Testis (tissue), 3 donors: ENCODE measurements around the gene GMPPB. TPM values are rescaled to one million over a fixed set of nuclear protein-coding genes. Genes with fewer than 3 reads are reported as not detected.

Experiments
- DNase-seq: peaks from one replicate; pipeline ENCODE4 v3.0.0-alpha.2; 2019
- H3K27ac ChIP-seq, 2 donors: fragments of 200-600 bp; sonication (generic); one replicate each; pipeline ENCODE4 v1.5.1; 2019
- H3K27me3 ChIP-seq: fragments of 200-600 bp; sonication (generic); one replicate; pipeline ENCODE4 v1.5.1; 2019
- H3K36me3 ChIP-seq: fragments of 200-600 bp; sonication (generic); one replicate; pipeline ENCODE4 v1.5.1; 2017; ENCODE audit warnings: low read depth; ENCODE audit errors: missing control alignments
- H3K4me1 ChIP-seq: fragments of 200-600 bp; sonication (generic); one replicate; pipeline ENCODE4 v1.5.1; 2019
- H3K4me3 ChIP-seq, 2 donors: fragments of 200-600 bp; sonication (generic); one replicate each; pipeline ENCODE4 v1.5.1; 2017 to 2019
- H3K9me3 ChIP-seq: fragments of 200-600 bp; sonication (generic); one replicate; pipeline ENCODE4 v1.5.1; 2017
- POLR2A ChIP-seq: fragments of 450-650 bp; IDR thresholded peaks from one replicate; pipeline ENCODE4 v1.6.1; 2017; ENCODE audit warnings: antibody characterized with exemption, mild to moderate bottlenecking, moderate library complexity
- WGBS, 2 donors: methylation state at CpG; one replicate each; pipeline ENCODE4 v1.1.5; 2018; 5-methylcytosine and 5-hydroxymethylcytosine counted together
- intact Hi-C: fragments of 100-400 bp; cut with DNase I; formaldehyde crosslinking; loops from one replicate; pipeline ENCODE4 v1.15.1; 2023; ENCODE audit warnings: low total_unique reads
- polyA plus RNA-seq: library from polyadenylated mRNA; stranded (reverse); fragments of 350-450 nt; fragmentation: Illumina TruSeq; extraction: RNeasy Lipid Tissue Mini Kit (QIAGEN cat#74804); gene quantifications from one replicate; pipeline ENCODE4 v1.2.3, GENCODE V29; 2014; ENCODE audit warnings: low read depth, low replicate concordance; ENCODE audit not compliant: insufficient read depth
- total RNA-seq, 2 donors: library from RNA; depleted of rRNA; stranded (reverse); fragments of >200 nt; gene quantifications; one replicate each; pipeline ENCODE4 v1.2.3, GENCODE V29; 2016
- TF ChIP-seq, protein P1 (sequence below), 3 experiments: fragments of 450-650 bp in 2 of 3; fragments of 200-600 bp in 1 of 3; sonication (generic) in 1 of 3; IDR thresholded peaks; one replicate each; pipeline ENCODE4 v1.5.1; 2016 to 2019; ENCODE audit warnings: antibody characterized with exemption in 3 of 3, mild to moderate bottlenecking in 2 of 3, moderate library complexity in 1 of 3

Gene GMPPB
- total and polyA plus RNA-seq, 3 donors from 2014 or later: 15.7 to 23.4 (median 16.8) TPM

DNA sequence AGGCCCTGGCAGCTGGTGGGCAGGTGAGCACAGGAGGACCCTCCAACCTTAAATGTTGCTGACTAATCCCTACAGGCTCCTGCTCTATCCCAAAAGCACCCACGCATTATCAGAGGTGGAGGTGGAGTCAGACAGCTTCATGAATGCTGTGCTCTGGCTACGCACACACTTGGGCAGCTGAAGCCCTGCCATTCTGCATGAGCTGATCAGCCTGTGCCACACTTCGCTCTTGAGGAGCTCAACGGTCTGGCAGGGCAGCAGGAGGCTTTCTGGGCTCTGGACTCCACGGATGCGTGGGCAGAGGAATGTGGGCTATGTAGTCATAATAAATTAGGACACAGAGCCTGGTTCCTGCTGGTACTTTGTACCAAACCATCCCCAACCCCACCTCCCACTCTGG lies 40.6 kb downstream of the GMPPB start:
- Histone ChIP-seq H3K9me3 (no peaks in the 10 kb centered on the region), H3K4me3 (no peak overlapping the region), H3K27ac (no peak overlapping the region), H3K27me3 (no peaks in the 10 kb centered on the region), H3K36me3 (no peaks in the 10 kb centered on the region), H3K4me1 (no peaks in the 10 kb centered on the region)
- 79 to 100% methylated on average over 1 to 6 of the region's 6 CpGs for WGBS, 2 donors
- intact Hi-C loops: no loop called here
- TF ChIP-seq POLR2A: no peak
- TF ChIP-seq, protein P1, sequence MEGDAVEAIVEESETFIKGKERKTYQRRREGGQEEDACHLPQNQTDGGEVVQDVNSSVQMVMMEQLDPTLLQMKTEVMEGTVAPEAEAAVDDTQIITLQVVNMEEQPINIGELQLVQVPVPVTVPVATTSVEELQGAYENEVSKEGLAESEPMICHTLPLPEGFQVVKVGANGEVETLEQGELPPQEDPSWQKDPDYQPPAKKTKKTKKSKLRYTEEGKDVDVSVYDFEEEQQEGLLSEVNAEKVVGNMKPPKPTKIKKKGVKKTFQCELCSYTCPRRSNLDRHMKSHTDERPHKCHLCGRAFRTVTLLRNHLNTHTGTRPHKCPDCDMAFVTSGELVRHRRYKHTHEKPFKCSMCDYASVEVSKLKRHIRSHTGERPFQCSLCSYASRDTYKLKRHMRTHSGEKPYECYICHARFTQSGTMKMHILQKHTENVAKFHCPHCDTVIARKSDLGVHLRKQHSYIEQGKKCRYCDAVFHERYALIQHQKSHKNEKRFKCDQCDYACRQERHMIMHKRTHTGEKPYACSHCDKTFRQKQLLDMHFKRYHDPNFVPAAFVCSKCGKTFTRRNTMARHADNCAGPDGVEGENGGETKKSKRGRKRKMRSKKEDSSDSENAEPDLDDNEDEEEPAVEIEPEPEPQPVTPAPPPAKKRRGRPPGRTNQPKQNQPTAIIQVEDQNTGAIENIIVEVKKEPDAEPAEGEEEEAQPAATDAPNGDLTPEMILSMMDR (IDR thresholded peaks at IDR 0.05): no peak
- no peak for DNase-seq

GRCh38 chr3:49681543-49681942 lies 42.2 kb downstream of the GMPPB start:
- TF ChIP-seq, protein P1 (IDR thresholded peaks at IDR 0.05): no peak
- TF ChIP-seq POLR2A: no peak
- H3K9me3 ChIP-seq: no peaks in the 10 kb centered on the region
- no peak overlapping the region for H3K27ac ChIP-seq
- H3K4me3 ChIP-seq: no peak overlapping the region
- intact Hi-C loops: no loop called here
- 75 to 82% methylated on average over 4 of the region's 4 CpGs for WGBS, 2 donors
- H3K4me1 ChIP-seq: no peaks in the 10 kb centered on the region
- no peaks in the 10 kb centered on the region for H3K36me3 ChIP-seq
- DNase-seq: no peak
- no peaks in the 10 kb centered on the region for H3K27me3 ChIP-seq

GRCh38 chr3:49681232-49681522 lies 42.6 kb downstream of the GMPPB start:
- DNase-seq: no peak
- H3K4me3 ChIP-seq: no peak overlapping the region
- no peak overlapping the region for H3K27ac ChIP-seq
- WGBS, 2 donors: 100% methylated on average over 2 of the region's 2 CpGs
- TF ChIP-seq, protein P1 (IDR thresholded peaks at IDR 0.05): no peak
- no peak for TF ChIP-seq POLR2A
- no peaks in the 10 kb centered on the region for H3K4me1 ChIP-seq
- H3K36me3 ChIP-seq: no peaks in the 10 kb centered on the region
- H3K27me3 ChIP-seq: no peaks in the 10 kb centered on the region
- no peaks in the 10 kb centered on the region for H3K9me3 ChIP-seq
- intact Hi-C loops: no loop called here

DNA sequence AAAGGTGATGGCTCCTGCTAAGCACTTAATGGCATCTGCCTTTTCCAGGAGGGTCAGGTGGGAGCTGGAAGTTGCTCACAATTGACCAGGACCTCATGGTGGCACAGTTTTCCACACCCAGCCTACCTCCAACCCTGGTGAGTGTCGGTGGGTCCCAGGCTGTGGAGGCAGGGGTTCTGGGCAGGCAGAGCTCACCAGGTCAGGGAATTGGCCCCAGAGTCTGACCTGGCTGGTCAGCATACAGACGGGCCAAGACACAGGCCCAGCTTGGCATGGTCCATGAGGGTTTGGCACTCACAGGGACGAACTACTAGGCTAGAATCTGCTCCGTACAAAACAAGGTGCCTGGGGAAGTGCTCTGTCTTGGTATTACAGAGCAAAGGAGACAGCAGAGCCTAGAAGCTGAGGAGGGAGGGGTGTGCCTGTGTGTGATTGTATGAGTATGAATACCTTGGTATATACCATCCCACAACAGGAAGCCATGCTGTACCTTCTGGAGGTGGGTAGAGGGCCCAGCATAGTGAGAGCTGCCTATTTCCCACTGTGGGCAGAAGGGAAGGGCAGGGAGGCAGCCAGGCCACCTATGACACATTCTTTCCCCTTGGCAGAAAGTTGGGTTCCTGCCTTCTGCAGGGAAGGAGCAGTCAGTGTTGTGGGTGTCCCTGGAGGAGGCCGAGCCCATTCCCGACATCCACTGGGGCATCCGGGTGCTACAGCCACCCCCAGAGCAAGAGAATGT lies 43.1 kb downstream of the GMPPB start:
- no peak overlapping the region for H3K4me3 ChIP-seq
- intact Hi-C loops: no loop called here
- H3K36me3 ChIP-seq: no peaks in the 10 kb centered on the region
- H3K27ac ChIP-seq: no peak overlapping the region
- no peaks in the 10 kb centered on the region for H3K4me1 ChIP-seq
- H3K27me3 ChIP-seq: no peaks in the 10 kb centered on the region
- H3K9me3 ChIP-seq: no peaks in the 10 kb centered on the region
- TF ChIP-seq, protein P1 (IDR thresholded peaks at IDR 0.05): no peak
- no peak for TF ChIP-seq POLR2A
- 87 to 89% methylated on average over 3 to 7 of the region's 7 CpGs for WGBS, 2 donors
- no peak for DNase-seq

- no peaks in the 10 kb centered on the region for H3K27me3 ChIP-seq
- no peak for TF ChIP-seq POLR2A
- TF ChIP-seq, protein P1 (IDR thresholded peaks at IDR 0.05): no peak
- H3K4me1 ChIP-seq: peaks cover 12% of the 10 kb centered on the region
- H3K36me3 ChIP-seq: no peaks in the 10 kb centered on the region
- no peak overlapping the region for H3K4me3 ChIP-seq
- WGBS, 2 donors: 93% methylated on average over 11 of the region's 11 CpGs
- DNase-seq: no peak
- intact Hi-C loops: loop anchor here (10.0 kb wide), 1 partner anchor 131 kb away; no protein-coding TSS in a partner anchor
- H3K9me3 ChIP-seq: no peaks in the 10 kb centered on the region
- no peak overlapping the region for H3K27ac ChIP-seq
Measured at GRCh38 chr3:49675912-49676311, 47.8 kb downstream of the GMPPB start.
